Stomach (tissue), 4 donors: ENCODE data around the gene SH3BGRL3.

Source experiments
- CTCF ChIP-seq, 7 experiments: fragments of 450-650 bp in 4 of 7; fragments of 200-600 bp in 3 of 7; sonication (generic) in 3 of 7; IDR thresholded peaks; one replicate each; pipeline ENCODE4 v1.5.1; 2016 to 2019; ENCODE audit warnings: antibody characterized with exemption in 7 of 7, control low read depth in 2 of 7, mild to moderate bottlenecking in 1 of 7
- EP300 ChIP-seq: sonication (generic); formaldehyde crosslinking; IDR thresholded peaks from one replicate; pipeline ENCODE4 v1.6.1; 2017; ENCODE audit warnings: antibody characterized with exemption
- POLR2A ChIP-seq, 4 donors: fragments of 450-650 bp; IDR thresholded peaks; one replicate each; pipeline ENCODE4 v1.6.1; 2016; ENCODE audit warnings: antibody characterized with exemption in 4 of 4, control low read depth in 2 of 4, mild to moderate bottlenecking in 1 of 4, moderate library complexity in 1 of 4

- TF ChIP-seq POLR2A (IDR thresholded peaks at IDR 0.05) (no peak), CTCF (IDR thresholded peaks at IDR 0.05) (no peak), EP300 (no peak)
These were observed 2.6 kb upstream of the SH3BGRL3 start for GRCh38 chr1:26277261-26277661.
